VCaP (cell line): Measurements from ENCODE around the gene RUNX2.

Experiments used
- H3K27ac ChIP-seq: fragments of 450-650 bp; 2 replicates; pipeline ENCODE4 v1.5.1; 2017
- CTCF ChIP-seq: fragments of 450-650 bp; conservative IDR thresholded peaks from 2 replicates; pipeline ENCODE4 v1.5.1; 2017; ENCODE audit warnings: mild to moderate bottlenecking, moderate library complexity

The RUNX2 gene

GRCh38 chr6:45450132-45450531, 122.0 kb downstream of the RUNX2 start:
- no peak for TF ChIP-seq CTCF
- no peak overlapping the region for H3K27ac ChIP-seq

- no peak for TF ChIP-seq CTCF
- no peak overlapping the region for H3K27ac ChIP-seq
These were observed 122.7 kb downstream of the RUNX2 start for GRCh38 chr6:45450831-45451230.

- H3K27ac ChIP-seq, result no peak overlapping the region
These were observed 126.1 kb downstream of the RUNX2 start for GRCh38 chr6:45454008-45454911.

GRCh38 chr6:45455408-45455807, 127.3 kb downstream of the RUNX2 start:
- no peak overlapping the region for H3K27ac ChIP-seq
- TF ChIP-seq CTCF, result no peak

More at GRCh38 chr6:45454008-45454911, 126.1 kb downstream of the RUNX2 start:
- TF ChIP-seq CTCF, result no peak

- TF ChIP-seq CTCF, result no peak
These were observed 129.0 kb downstream of the RUNX2 start for GRCh38 chr6:45457141-45457540.

GRCh38 chr6:45458672-45459071, 130.5 kb downstream of the RUNX2 start:
- no peak overlapping the region for H3K27ac ChIP-seq
- TF ChIP-seq CTCF, result no peak

More at GRCh38 chr6:45457141-45457540, 129.0 kb downstream of the RUNX2 start:
- no peak overlapping the region for H3K27ac ChIP-seq

- no peak for TF ChIP-seq CTCF
- no peak overlapping the region for H3K27ac ChIP-seq
These were observed 132.0 kb downstream of the RUNX2 start for GRCh38 chr6:45460166-45460565.
